MM.1S (cell line): ENCODE measurements around the gene KLK15.

Experiments used
- CTCF ChIP-seq: fragments of 300-600 bp; sonication (generic); IDR thresholded peaks from 2 replicates; pipeline ENCODE4 v1.5.1; 2016; ENCODE audit warnings: antibody characterized with exemption, low read length, mixed read lengths
- EZH2 ChIP-seq: fragments of 300-600 bp; sonication (generic); optimal IDR thresholded peaks from 2 replicates; pipeline ENCODE3; 2017; ENCODE audit warnings: low read depth, mild to moderate bottlenecking, antibody characterized with exemption, low read length, mixed read lengths
- EZH2phosphoT487 ChIP-seq: fragments of 300-600 bp; sonication (generic); IDR thresholded peaks from 2 replicates; pipeline ENCODE4 v1.6.1; 2018; ENCODE audit warnings: antibody characterized with exemption, low read length

DNA sequence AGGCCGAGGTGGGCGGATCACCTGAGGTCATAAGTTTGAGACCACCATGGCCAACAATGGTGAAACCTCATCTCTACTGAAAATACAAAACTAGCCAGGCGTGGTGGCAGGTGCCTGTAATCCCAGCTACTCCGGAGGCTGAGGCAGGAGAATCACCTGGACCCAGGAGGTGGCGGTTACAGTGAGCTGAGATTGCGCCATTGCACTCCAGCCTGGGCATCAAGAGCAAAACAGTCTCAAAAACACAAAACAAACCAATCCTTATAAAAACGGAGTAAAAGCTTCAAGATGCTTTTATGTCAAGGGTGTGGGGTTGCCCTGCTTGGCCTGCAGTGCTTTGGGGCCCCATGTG is 36.0 kb downstream of the KLK15 start:
- no peak for TF ChIP-seq CTCF
- no peak for TF ChIP-seq EZH2
- TF ChIP-seq EZH2phosphoT487 = no peak
